ENCODE measurements around the gene CPSF4.

DNA sequence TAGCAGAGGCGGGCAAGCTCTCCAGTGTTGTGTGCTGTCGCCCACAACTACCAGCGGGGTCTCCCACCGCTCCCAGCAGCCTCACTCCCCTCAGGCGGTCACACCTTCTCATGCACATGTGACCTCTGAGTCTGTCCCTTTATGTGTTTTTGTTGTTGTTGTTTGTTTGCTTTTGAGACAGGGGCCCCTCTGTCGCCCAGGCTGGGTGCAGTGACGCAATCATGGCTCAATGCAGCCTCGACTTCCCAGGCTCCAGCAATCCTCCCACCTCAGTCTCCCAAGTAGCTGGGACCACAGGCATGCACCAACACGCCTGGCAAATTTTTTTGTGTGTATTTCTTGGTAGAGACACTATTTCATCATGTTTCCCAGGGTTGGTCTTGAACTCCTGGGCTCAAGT lies 1.5 kb downstream of the CPSF4 start:
- TF ChIP-seq, protein P1, sequence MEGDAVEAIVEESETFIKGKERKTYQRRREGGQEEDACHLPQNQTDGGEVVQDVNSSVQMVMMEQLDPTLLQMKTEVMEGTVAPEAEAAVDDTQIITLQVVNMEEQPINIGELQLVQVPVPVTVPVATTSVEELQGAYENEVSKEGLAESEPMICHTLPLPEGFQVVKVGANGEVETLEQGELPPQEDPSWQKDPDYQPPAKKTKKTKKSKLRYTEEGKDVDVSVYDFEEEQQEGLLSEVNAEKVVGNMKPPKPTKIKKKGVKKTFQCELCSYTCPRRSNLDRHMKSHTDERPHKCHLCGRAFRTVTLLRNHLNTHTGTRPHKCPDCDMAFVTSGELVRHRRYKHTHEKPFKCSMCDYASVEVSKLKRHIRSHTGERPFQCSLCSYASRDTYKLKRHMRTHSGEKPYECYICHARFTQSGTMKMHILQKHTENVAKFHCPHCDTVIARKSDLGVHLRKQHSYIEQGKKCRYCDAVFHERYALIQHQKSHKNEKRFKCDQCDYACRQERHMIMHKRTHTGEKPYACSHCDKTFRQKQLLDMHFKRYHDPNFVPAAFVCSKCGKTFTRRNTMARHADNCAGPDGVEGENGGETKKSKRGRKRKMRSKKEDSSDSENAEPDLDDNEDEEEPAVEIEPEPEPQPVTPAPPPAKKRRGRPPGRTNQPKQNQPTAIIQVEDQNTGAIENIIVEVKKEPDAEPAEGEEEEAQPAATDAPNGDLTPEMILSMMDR (IDR thresholded peaks at IDR 0.05; ENCODE audit: poor library complexity, severe bottlenecking) = no peak
- TF ChIP-seq EZH2 (IDR thresholded peaks at IDR 0.05; ENCODE audit: borderline replicate concordance, insufficient read depth, low read length, poor library complexity, severe bottlenecking) (no peak), TAF1 (IDR thresholded peaks at IDR 0.05; ENCODE audit: low read depth) (no peak), MXI1 (conservative IDR thresholded peaks at IDR 0.05; ENCODE audit: poor library complexity, severe bottlenecking) (no peak), POLR2AphosphoS5 (IDR thresholded peaks at IDR 0.05) (no peak), EP300 (conservative IDR thresholded peaks at IDR 0.05; ENCODE audit: poor library complexity, severe bottlenecking) (no peak)
- TF ChIP-seq, protein P2, sequence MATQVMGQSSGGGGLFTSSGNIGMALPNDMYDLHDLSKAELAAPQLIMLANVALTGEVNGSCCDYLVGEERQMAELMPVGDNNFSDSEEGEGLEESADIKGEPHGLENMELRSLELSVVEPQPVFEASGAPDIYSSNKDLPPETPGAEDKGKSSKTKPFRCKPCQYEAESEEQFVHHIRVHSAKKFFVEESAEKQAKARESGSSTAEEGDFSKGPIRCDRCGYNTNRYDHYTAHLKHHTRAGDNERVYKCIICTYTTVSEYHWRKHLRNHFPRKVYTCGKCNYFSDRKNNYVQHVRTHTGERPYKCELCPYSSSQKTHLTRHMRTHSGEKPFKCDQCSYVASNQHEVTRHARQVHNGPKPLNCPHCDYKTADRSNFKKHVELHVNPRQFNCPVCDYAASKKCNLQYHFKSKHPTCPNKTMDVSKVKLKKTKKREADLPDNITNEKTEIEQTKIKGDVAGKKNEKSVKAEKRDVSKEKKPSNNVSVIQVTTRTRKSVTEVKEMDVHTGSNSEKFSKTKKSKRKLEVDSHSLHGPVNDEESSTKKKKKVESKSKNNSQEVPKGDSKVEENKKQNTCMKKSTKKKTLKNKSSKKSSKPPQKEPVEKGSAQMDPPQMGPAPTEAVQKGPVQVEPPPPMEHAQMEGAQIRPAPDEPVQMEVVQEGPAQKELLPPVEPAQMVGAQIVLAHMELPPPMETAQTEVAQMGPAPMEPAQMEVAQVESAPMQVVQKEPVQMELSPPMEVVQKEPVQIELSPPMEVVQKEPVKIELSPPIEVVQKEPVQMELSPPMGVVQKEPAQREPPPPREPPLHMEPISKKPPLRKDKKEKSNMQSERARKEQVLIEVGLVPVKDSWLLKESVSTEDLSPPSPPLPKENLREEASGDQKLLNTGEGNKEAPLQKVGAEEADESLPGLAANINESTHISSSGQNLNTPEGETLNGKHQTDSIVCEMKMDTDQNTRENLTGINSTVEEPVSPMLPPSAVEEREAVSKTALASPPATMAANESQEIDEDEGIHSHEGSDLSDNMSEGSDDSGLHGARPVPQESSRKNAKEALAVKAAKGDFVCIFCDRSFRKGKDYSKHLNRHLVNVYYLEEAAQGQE (IDR thresholded peaks at IDR 0.05; ENCODE audit: borderline replicate concordance) = no peak

Measured in neural cell (in vitro differentiated cells).